H1 (cell line): ENCODE data around the gene CACNG1. TPM values are rescaled to one million over a fixed set of nuclear protein-coding genes. Genes with fewer than 3 reads are reported as not detected.

Experiments
- CBX8 ChIP-seq: fragments of 300-800, 300-1000 bp; sonication (generic); IDR thresholded peaks from 2 replicates; pipeline ENCODE4 v1.7.1; 2016; ENCODE audit warnings: low read depth, low read length, borderline replicate concordance
- CHD7 ChIP-seq: fragments of 300-600 bp; sonication (generic); IDR thresholded peaks from 2 replicates; pipeline ENCODE4 v1.7.1; 2012; ENCODE audit warnings: low read length, moderate library complexity, mild to moderate bottlenecking, inconsistent platforms; ENCODE audit not compliant: insufficient replicate concordance
- CREB1 ChIP-seq: IDR thresholded peaks from 2 replicates; pipeline ENCODE4 v1.6.1; 2012; ENCODE audit warnings: inconsistent platforms
- CTCF ChIP-seq, 3 experiments: IDR thresholded peaks; 1 replicate in 2 of 3; 2 replicates in 1 of 3; pipeline versions ENCODE4 v1.5.1 to v1.6.1; 2011; ENCODE audit warnings: low read length in 3 of 3, mild to moderate bottlenecking in 3 of 3, inconsistent platforms in 2 of 3, low read depth in 1 of 3, moderate library complexity in 1 of 3; ENCODE audit not compliant: insufficient read depth in 1 of 3; ENCODE audit errors: control extremely low read depth in 1 of 3
- E2F6 ChIP-seq: IDR thresholded peaks from 2 replicates; pipeline ENCODE4 v1.6.1; 2012; ENCODE audit warnings: inconsistent platforms
- GABPA ChIP-seq: IDR thresholded peaks from 2 replicates; pipeline ENCODE4 v1.6.1; 2011; ENCODE audit warnings: mild to moderate bottlenecking, low read length, moderate library complexity, borderline replicate concordance; ENCODE audit not compliant: insufficient read depth
- YY1 ChIP-seq: IDR thresholded peaks from 2 replicates; pipeline ENCODE4 v1.6.1; 2011; ENCODE audit warnings: low read depth, mild to moderate bottlenecking, low read length
- polyA plus RNA-seq, 7 experiments: library from polyadenylated mRNA; depleted of rRNA in 3 of 7; stranded (reverse) in 5 of 7; unstranded in 2 of 7; fragments of >200 nt in 5 of 7; fragments of 200-250 nt in 2 of 7; gene quantifications; 1 replicate in 5 of 7; 2 replicates in 1 of 7; 4 replicates in 1 of 7; pipeline versions ENCODE4 v1.2.1 to v1.2.3, GENCODE V29; 2011 to 2013; ENCODE audit warnings: missing spikeins in 2 of 7, mixed read lengths in 2 of 7
- total RNA-seq: library from RNA; stranded (reverse); fragmentation: NEBNext Ultra II Directional; extraction: Animal tissue kit (Norgen Biotek cat#: 25700); gene quantifications from 2 replicates; pipeline ENCODE4 v1.2.1, GENCODE V29; 2021

The CACNG1 gene
- total and polyA plus RNA-seq, 2 of the 8 experiments (the other 6 are each of a cell fraction or from before 2014, with no cell fraction given), result not detected

GRCh38 chr17:67016039-67016762 lies 28.2 kb upstream of the CACNG1 start (continued):
- TF ChIP-seq CHD7 (no peak), YY1 (no peak), GABPA (no peak), CBX8 (no peak), CTCF (IDR thresholded peaks at IDR 0.05; ENCODE audit: control extremely low read depth in 1 of 3, insufficient read depth in 1 of 3, low read depth in 1 of 3, low read length in 3 of 3) (peak; percentile 77 to 95 (median 87)), E2F6 (no peak), CREB1 (0 out of 2 replicates have a peak, but pooled peaks have one; percentile 17)
